Ovary (tissue), 9 donors: ENCODE data around the gene GRIN2A. TPM values are rescaled to one million over a fixed set of nuclear protein-coding genes. Genes with fewer than 3 reads are reported as not detected.
A peak's percentile ranks its signal among the peaks of the same experiment; 100 is the strongest.

Experiments used
- DNase-seq, 5 donors: peaks; one replicate each; pipeline ENCODE4 v3.0.0-alpha.2; 2019 to 2020
- H3K27ac ChIP-seq, 2 donors: fragments of 200-600 bp; one replicate each; pipeline versions ENCODE4 v1.5.1 to v1.8.0; 2019 to 2022
- H3K27me3 ChIP-seq: fragments of 200-600 bp; one replicate; pipeline ENCODE4 v1.8.0; 2022
- H3K36me3 ChIP-seq: fragments of 200-600 bp; sonication (generic); one replicate; pipeline ENCODE4 v1.5.1; 2019
- H3K4me1 ChIP-seq: one replicate; pipeline ENCODE4 v1.8.1; 2013; ENCODE audit warnings: mild to moderate bottlenecking, moderate library complexity; ENCODE audit not compliant: insufficient read depth
- H3K4me3 ChIP-seq: fragments of 200-600 bp; sonication (generic); one replicate; pipeline ENCODE4 v1.5.1; 2017
- H3K9me3 ChIP-seq, 2 donors: fragments of 200-600 bp in 1 of 2; sonication (generic) in 1 of 2; one replicate each; pipeline versions ENCODE4 v1.5.1 to v1.8.1; 2013 to 2019; ENCODE audit warnings: mild to moderate bottlenecking in 1 of 2, moderate library complexity in 1 of 2
- EP300 ChIP-seq: sonication (generic); formaldehyde crosslinking; IDR thresholded peaks from one replicate; pipeline ENCODE4 v1.6.1; 2017; ENCODE audit warnings: antibody characterized with exemption
- POLR2A ChIP-seq: fragments of 450-650 bp; IDR thresholded peaks from one replicate; pipeline ENCODE4 v1.6.1; 2017; ENCODE audit warnings: antibody characterized with exemption, mild to moderate bottlenecking, moderate library complexity
- WGBS, 3 donors: extraction: QIAGEN DNeasy Blood & Tissue Kit in 1 of 3; methylation state at CpG; one replicate each; pipeline versions ENCODE4 v1.1.5 to v1.1.7; 2013 to 2017; 5-methylcytosine and 5-hydroxymethylcytosine counted together
- intact Hi-C, 4 donors: fragments of 100-400 bp; cut with DNase I; formaldehyde crosslinking; loops; one replicate each; pipeline versions ENCODE4 v1.11.0 to v1.15.1; 2022 to 2023
- polyA plus RNA-seq, 2 donors: library from polyadenylated mRNA; stranded (reverse); fragments of 200-250 nt in 1 of 2; fragments of 350-450 nt in 1 of 2; fragmentation: Illumina TruSeq in 1 of 2; extraction: RNeasy Lipid Tissue Mini Kit (QIAGEN cat#74804) in 1 of 2; gene quantifications; one replicate each; pipeline ENCODE4 v1.2.3, GENCODE V29; 2013 to 2014
- total RNA-seq, 7 donors: library from RNA; depleted of rRNA in 2 of 7; stranded (reverse); fragments of >200 nt in 2 of 7; fragmentation: NEBNext Ultra II Directional in 3 of 7; extraction: Animal tissue kit (Norgen Biotek cat#: 25700) in 3 of 7; gene quantifications; one replicate each; pipeline versions ENCODE4 v1.1.0 to v1.2.4, GENCODE V29; 2016 to 2023
- TF ChIP-seq, protein P1 (sequence below), 3 donors: fragments of 450-650 bp in 2 of 3; fragments of 200-600 bp in 1 of 3; IDR thresholded peaks; one replicate each; pipeline versions ENCODE4 v1.5.1 to v1.8.0; 2016 to 2022; ENCODE audit warnings: antibody characterized with exemption in 3 of 3, mild to moderate bottlenecking in 1 of 3
- donor health status: DM: no; HTN: no; CAD: no; lungs with moderate emphysema.
- donor health status: DM: no; HTN: no; CAD: no.
- donor health status: Bipolar disorder and iron deficiency.
- donor health status: DM: yes; HTN: yes; CAD: no.
- donor health status: DM: no; HTN: no; CAD: no.
- donor health status: DM: yes; HTN: yes; CAD: no.

GRIN2A gene
- total and polyA plus RNA-seq, 9 donors = 0.08 to 5.4 (median 0.57) TPM; not detected in 1

DNA sequence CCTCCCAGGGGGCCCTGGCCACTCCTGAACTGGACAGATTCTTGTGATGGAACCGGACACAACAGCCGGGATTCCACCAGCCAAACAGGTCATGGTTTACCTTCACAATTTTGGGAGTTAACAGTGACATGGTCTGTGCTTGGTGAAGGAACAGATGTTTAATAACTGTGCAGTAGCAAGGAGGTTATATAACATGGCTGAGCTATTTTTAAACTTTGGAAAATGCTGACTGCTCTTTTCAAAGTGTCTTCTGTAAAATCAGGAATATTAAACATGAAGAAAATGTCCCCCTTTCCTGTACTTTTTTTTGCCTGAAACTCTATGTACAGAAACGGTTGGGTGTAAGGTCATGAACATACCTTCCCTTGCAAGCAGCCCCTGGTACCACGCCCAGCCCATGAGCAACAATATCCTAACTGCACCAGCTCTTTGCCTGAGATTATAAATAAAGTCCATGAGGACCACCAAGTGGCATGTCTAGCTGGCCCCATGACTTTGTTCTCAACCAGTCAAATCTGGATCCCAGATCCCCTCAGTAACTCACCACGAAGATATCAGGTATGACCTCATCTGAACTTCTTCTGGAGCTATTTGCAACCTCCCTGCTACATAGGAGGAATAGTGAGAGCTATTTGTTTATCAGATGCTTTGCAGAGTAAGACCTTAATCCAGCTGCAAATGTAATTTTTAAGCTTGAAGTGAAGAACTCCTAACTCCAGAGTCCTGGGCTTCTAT, 249.1 kb downstream of the GRIN2A start:
- no peak for DNase-seq
- peak overlapping the region in 1 of 2 donors; percentile 7 for H3K27ac ChIP-seq
- no peak overlapping the region for H3K4me3 ChIP-seq
- H3K4me1 ChIP-seq = peaks cover 16% of the 10 kb centered on the region
- WGBS, 3 donors = 29 to 49% (median 30%) methylated on average over 5 of the region's 5 CpGs
- H3K27me3 ChIP-seq = no peaks in the 10 kb centered on the region
- H3K9me3 ChIP-seq = no peaks in the 10 kb centered on the region
- H3K36me3 ChIP-seq = no peaks in the 10 kb centered on the region
- TF ChIP-seq, protein P1, sequence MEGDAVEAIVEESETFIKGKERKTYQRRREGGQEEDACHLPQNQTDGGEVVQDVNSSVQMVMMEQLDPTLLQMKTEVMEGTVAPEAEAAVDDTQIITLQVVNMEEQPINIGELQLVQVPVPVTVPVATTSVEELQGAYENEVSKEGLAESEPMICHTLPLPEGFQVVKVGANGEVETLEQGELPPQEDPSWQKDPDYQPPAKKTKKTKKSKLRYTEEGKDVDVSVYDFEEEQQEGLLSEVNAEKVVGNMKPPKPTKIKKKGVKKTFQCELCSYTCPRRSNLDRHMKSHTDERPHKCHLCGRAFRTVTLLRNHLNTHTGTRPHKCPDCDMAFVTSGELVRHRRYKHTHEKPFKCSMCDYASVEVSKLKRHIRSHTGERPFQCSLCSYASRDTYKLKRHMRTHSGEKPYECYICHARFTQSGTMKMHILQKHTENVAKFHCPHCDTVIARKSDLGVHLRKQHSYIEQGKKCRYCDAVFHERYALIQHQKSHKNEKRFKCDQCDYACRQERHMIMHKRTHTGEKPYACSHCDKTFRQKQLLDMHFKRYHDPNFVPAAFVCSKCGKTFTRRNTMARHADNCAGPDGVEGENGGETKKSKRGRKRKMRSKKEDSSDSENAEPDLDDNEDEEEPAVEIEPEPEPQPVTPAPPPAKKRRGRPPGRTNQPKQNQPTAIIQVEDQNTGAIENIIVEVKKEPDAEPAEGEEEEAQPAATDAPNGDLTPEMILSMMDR (IDR thresholded peaks at IDR 0.05) = no peak
- intact Hi-C loops = no loop called here

DNA sequence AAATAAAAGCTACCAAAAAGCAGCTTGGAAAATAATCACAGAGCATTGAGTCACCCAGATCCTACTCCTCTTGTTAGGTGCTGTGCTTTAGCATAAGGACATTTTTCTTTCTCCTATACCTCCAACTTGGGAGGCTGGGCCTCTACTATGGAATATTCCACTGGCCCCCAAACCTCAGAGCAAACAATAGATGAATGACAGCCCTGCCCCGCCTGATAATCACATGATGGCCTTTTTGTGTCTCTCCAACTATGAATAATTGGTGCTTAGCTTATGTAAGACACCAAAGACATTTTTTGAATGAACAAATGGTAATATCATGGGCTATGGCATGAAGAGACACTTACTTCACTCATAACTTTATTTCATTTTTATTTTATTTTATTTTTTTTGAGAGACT, 250.2 kb downstream of the GRIN2A start:
- 94 to 100% (median 96%) methylated on average over 1 of the region's 1 CpG for WGBS, 3 donors
- no peak for TF ChIP-seq POLR2A
- no peak for TF ChIP-seq EP300
- TF ChIP-seq, protein P1 (IDR thresholded peaks at IDR 0.05) = no peak
- H3K27ac ChIP-seq = no peak overlapping the region
- no peak overlapping the region for H3K4me3 ChIP-seq
- no peaks in the 10 kb centered on the region for H3K36me3 ChIP-seq
- H3K9me3 ChIP-seq = no peaks in the 10 kb centered on the region
- DNase-seq = no peak
- intact Hi-C loops = no loop called here
- peaks cover 16% of the 10 kb centered on the region for H3K4me1 ChIP-seq
- H3K27me3 ChIP-seq = no peaks in the 10 kb centered on the region

DNA sequence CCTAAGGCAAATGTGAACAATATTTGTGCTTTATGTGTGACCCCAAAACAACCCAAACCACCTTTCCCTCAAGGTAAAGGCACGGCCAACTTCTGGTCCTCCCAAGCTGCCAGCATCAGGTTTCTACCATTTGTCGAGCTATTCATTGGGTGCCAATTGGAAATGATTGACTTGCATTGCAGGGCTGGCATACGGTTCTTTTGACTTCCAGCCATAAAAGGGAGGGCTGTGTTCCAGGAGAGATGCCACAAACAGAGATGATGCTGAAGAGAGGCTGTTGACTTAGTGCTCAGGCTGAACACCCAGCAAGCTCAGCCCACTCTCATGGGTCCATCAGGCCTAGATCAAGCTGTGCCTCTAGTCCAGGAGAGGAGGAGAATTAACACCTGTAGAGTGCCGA, 252.4 kb downstream of the GRIN2A start:
- intact Hi-C loops = no loop called here
- 84 to 87% (median 87%) methylated on average over 4 of the region's 4 CpGs for WGBS, 3 donors
- no peak overlapping the region for H3K27ac ChIP-seq

DNA sequence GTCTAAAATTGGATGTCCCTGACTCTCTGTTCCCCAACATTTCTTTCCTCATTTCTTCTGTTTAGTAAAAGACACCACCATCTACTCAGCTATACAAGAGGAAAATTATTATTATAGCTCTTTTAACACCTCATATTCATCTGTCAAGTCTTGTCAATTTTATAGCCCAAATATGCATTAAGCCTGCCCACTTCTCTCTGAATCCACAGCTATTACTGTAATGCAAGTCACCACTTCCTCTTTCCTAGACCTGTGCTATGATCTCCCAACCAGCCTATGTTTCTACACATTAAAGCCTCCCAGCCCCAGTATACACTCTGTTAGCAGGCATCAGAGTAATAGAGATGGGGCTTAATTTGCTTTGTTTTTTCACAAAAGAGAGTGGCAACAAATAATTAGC, 252.9 kb downstream of the GRIN2A start:
- Histone ChIP-seq H3K9me3 (no peaks in the 10 kb centered on the region), H3K4me3 (no peak overlapping the region), H3K27me3 (no peaks in the 10 kb centered on the region), H3K36me3 (no peaks in the 10 kb centered on the region), H3K27ac (no peak overlapping the region), H3K4me1 (peaks cover 11% of the 10 kb centered on the region)
- TF ChIP-seq EP300 (no peak), POLR2A (no peak)
- TF ChIP-seq, protein P1 (IDR thresholded peaks at IDR 0.05) = no peak
- DNase-seq = no peak
- intact Hi-C loops = no loop called here

More for the DNA sequence above, 252.4 kb downstream of the GRIN2A start:
- DNase-seq = no peak
- no peak overlapping the region for H3K4me3 ChIP-seq
- peaks cover 12% of the 10 kb centered on the region for H3K4me1 ChIP-seq
- no peaks in the 10 kb centered on the region for H3K36me3 ChIP-seq
- no peaks in the 10 kb centered on the region for H3K27me3 ChIP-seq
- H3K9me3 ChIP-seq = no peaks in the 10 kb centered on the region
- TF ChIP-seq, protein P1 (IDR thresholded peaks at IDR 0.05) = no peak
- TF ChIP-seq POLR2A (no peak), EP300 (no peak)
